HL-60/S4 treated with retinoic acid at 250 ng/mL for 4 days and 3 days (cell line): Measurements from ENCODE around the gene CADM1.

ENCODE experiments used
- in situ Hi-C: fragments of 300-500 bp; cut with MboI; formaldehyde crosslinking; loops from 2 replicates; pipeline ENCODE4 v1.7.0; 2022; ENCODE audit warnings: low sequenced_read_pairs

The CADM1 gene

GRCh38 chr11:115257678-115258077 lies 246.5 kb downstream of the CADM1 start:
- in situ Hi-C loops, result no loop called here

- in situ Hi-C loops, result no loop called here
Observed at GRCh38 chr11:115257270-115257669, 246.9 kb downstream of the CADM1 start.

DNA sequence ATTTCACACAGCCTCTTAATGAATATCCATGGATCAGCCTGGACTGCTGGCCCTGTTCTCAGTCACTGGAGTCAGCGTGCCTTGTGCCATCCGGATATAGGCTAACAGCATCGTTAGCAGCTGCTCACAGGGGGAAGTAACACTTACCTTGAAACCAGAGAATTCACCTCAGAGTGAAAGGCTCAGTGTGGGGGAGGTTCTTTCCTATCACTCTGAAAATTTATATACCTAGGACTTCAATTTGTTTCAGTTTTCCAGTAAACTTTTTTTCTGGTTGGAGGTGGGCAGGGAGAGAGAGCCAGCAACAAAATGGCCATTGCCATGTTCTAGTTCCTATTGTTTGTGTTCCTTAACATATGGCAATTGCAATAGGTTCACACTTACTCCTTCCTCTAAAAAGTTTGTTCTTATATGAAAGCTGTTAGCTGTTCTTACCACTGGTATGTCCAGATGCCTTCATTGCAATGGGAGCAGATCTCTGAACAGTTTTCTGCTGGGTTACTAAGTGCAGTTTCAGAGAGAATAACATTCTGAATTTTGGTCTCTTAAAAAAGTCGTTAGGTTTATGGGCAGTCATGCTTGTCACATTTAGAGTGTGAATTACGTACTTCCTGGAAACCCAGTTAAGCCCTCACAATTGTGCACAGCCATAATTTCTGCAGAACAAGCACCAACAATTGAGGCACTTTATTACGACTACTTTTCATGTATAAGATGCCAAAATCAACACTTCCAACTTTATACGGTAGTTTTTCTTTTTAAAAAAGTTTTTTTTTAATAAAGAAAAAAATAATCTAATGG lies 247.6 kb downstream of the CADM1 start:
- in situ Hi-C loops, result no loop called here

DNA sequence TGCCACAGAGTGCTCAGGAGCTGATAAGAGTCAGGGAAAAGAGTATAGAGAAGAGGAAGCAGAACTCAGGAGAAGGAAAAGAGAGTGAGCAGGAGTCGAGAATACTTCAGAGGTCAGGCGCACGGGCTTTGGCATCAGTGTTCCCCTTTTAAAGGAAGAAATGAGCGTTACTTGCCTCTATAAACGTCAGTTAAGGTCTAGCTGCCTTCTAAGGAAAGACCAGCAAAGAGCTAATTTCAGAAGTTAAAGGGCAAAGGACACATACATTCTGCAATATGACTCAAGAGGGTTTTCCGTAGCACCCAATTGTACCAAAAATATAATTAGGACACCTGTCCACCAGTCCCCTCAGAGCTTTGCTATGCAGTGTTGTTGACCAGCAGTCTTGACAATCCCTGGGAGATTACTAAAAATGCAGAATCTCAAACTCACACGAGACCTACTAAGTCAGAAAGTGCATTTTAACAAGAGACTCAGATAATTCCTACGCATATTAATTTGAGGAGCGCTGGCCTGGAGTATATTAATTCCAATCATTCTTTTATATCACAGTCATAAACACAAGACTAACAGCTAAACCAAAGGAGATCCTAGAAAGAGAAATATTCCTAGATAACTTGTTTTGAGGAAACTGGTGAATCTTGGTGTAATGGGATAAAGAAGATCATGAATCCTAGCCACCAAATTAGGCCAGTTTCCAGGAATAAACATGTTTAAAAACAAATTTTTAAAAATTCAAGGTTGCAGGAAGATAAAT lies 249.0 kb downstream of the CADM1 start:
- in situ Hi-C loops, result no loop called here

DNA sequence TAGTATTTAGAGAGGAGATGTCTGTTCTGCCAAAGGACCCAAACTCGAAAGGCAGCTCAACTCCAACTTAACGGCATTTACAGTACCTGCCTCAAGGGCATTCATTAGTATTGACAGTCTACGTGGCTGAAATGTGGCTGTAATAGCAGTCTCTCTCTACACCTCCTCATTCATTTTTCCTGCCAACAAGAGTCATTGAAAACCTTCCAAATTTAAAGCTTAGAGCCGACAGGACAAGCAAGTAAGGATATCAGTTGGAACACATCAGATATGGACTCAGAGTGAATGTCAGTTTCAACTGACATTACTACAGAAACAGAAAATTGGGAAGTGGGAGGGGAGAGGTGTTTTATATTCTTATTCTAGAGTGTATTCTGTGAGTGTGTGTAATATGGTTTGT lies 253.1 kb downstream of the CADM1 start:
- in situ Hi-C loops, result no loop called here

DNA sequence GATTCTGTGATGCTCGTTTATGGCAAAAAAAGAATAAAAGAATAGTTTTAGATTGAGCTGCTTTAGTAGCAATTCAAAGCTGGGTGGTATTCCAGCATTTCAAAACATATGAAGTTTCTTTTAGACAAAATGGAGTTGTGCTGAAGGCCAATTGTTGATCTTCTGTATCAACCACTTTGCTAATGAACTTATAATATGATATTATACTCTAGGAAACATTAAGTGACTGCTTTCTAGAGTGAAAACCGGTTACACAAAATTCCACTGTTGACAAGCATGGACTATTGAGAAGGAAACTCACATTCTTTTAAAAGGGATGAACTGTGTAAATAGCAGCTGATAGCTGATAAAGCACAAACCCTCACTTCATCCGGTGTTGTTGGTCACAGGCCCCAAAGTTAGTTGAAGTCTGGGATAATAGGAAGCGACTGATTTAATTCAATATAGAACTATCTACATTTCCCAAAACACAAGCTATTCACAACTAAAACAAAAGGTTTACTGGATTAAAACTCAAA lies 255.1 kb downstream of the CADM1 start:
- in situ Hi-C loops, result no loop called here

DNA sequence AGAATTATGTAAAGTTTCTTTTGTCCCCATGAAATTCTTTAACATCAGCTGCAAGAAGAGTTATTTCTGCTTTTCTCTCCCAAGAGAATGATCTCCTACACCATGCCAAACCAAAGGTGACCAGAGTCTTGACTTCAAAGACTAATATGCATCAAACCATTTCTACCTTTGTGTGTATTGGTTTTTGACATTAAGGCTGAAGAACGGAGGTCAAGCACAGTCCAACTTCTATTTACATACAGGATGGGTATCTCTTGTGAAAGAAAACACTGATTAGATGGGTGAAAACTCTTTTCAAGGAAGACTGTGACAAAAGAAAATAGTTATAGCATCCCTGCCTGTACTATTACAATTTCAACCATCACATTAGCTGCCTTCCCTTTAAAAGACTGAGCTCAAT lies 256.3 kb downstream of the CADM1 start:
- in situ Hi-C loops, result no loop called here

DNA sequence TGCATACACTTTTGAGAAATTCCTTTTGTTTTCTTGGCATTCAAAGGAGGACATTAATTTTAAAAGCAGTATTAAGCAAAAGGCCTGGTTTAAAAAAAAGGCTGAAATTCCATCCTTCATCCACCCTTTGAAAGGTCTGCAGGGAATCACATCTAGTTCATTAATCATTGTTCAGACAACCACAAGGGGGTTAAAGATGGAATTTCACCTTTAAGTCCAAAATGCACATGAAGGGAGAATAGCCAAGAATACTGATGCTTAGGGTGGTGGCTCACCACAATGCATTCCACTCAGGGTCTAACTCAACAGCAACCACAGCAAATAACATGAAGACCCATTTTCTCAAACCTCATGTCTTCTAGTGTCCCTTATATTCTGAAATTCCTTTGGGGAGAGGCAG lies 256.9 kb downstream of the CADM1 start:
- in situ Hi-C loops, result no loop called here

GRCh38 chr11:115244758-115245157 lies 259.5 kb downstream of the CADM1 start:
- in situ Hi-C loops, result no loop called here

GRCh38 chr11:115244296-115244695 lies 259.9 kb downstream of the CADM1 start:
- in situ Hi-C loops, result no loop called here

DNA sequence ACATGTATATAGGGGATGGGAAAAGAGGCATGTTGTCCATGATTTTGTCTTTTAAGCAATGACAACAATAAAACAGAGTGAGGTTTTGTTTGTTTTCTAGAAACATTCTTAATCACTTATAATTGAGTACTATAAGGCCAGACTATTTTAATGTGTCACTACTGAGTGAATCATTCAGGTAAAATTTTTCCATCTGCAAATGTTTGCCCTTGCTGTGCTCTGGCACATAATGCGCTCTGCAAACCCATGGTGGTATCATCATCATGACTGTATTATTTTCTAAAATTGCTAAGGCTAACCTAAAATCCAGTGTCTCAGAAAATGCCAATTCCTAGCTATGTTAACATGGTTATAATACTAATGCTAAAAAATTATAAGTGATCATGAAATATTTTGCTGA lies 261.2 kb downstream of the CADM1 start:
- in situ Hi-C loops, result no loop called here

DNA sequence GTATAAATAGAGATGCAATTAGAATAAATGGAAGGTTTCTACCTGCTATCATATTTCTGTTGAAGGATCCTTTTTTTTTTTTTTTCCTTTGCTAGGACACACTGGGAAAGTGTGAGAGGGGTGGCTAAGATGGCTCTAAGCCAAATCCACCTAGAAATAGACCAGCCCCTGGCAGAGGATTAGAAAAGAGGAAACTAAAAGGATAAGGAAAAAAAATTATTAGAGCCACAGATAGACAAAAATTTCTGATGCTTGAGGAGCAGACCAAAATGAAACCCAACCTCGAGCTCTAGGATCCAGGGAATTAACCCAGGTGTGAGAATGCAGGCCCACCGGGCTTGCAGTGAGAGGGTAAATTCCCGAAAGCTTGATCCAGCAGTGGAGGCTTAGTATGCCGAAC lies 262.3 kb downstream of the CADM1 start:
- in situ Hi-C loops, result no loop called here

DNA sequence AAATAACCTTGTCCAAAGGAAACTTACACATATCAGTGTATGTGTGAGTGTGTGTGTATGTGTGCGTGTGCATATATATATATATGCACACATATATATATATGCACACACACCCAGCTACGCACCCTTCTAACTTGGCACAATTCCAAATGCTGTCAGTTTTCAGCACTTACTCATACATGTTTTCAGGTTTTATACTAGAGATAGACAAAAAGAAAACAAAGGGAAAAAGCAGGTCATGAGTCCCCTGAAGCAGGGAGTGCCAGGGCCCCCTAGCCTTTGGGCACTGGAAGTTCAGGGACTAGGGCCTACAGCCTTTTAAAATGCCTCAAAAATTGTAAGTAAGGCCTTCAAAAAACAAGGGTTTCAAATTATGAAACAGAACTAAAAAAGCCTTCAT lies 265.4 kb downstream of the CADM1 start:
- in situ Hi-C loops, result no loop called here

DNA sequence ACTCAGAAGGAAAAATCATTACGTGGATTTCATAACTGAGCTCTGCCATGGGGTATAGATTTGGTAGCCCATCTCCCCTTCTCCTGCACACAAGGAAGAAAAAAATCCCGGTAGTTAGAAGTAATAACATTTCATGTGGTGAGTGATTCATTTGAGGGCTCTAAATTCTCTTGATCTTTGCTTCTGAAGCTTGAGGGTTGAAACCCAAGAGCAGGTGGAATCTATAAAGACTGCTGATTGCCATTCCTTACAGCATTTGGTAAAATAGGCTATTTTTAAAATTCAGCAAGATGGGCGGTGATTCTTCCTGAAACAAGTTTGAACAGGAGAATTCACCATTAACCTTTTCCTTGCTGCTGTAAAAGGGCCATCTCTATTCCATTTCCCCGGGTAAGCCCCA lies 266.1 kb downstream of the CADM1 start:
- in situ Hi-C loops, result no loop called here

DNA sequence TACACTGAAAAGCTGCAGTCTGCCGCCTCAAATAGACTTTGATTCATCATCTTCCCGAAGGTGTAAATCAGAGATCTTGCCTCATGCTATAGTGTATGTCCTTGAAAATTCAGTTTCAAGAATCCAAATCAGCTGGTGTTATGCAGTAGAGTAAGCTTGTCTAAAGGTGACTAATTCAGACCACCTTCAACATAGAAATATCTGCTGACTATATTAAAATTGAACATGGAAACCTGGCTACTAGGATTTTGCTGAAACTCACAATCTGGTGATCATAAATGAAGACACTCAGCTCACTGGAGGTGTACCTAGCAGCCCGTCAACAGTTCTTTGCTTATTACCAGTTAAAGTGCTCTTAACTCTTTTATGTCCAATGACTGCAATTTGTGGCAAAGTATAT lies 266.6 kb downstream of the CADM1 start:
- in situ Hi-C loops, result no loop called here

- in situ Hi-C loops, result no loop called here
Observed at GRCh38 chr11:115234794-115235193, 269.4 kb downstream of the CADM1 start.

GRCh38 chr11:115226556-115226955 lies 277.7 kb downstream of the CADM1 start:
- in situ Hi-C loops, result no loop called here

DNA sequence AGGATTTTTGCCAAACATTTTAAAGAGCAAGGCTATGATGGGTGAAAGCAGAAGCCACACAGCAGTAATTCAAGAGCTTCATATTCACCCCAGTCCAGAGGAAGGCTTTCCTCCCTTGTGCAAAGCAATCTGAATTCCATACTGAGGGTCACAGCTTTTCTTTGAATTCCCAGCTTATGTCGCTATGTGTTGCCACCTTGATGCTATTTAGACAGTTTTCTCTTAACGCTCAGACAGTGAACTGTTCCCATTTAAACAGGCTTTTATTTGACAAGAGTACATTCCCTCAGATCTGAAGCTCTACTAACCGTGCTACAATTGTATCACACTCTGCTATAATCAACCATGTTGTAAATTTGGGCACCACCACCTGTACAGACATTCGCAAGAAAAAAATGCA lies 279.7 kb downstream of the CADM1 start:
- in situ Hi-C loops, result no loop called here

GRCh38 chr11:115222863-115223530 lies 281.2 kb downstream of the CADM1 start:
- in situ Hi-C loops, result no loop called here

DNA sequence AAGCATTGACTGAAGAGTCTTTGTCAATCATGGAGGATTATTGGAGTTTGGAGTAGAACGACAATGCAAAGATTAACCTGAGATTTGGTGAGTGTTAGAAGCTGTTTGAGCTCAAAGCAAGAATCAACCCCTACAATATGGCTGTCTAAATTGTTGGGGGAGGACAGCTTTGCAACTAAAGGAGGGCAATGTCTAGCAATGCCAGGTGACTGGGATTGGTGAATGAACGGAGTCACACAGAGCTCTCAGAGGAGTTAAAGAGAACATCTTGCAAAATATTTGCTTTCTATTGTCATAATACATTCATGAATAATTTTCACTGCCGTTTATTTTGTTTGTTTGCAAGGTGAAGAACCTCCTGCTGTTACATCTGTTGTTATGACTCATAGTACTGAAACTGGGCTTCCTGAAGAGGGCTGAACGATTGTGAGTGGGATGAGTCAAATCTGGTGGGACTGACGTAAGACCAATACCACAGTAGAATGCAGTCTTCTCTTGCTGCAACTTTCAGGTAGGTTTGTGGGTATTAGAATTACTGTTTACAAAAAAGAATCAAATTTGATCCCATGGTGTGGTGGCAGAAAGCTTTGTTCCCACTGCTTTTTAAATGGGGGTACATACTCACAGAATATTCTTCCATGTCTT lies 281.9 kb downstream of the CADM1 start:
- in situ Hi-C loops, result no loop called here

DNA sequence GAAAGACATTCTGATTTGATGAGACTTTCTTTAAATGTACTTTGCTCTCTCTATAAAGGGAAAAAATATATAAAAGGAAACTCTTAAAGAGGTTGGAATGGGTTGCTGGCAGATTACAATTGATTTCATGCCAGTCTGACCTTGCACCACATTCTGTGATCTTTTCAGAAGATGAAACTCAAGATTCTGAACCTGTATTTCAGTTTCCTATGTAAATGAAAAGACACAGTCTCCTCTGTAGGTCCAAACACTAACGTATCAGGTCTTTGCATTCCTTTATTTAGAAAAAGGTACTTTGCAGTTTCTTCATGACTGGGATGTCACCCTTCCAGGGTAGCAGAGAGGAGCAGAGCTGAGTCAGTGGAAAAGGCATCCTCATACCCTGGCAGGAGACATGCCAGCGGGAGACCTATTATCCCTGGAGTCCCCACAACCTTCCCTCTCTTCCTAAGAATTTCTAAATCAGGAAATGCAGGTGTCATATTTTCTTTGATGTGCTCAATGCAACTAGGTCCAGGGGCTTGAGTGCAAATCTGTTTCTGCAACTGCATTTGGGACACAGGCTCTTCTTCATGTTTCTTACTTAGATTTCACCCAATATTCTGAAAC lies 282.6 kb downstream of the CADM1 start:
- in situ Hi-C loops, result no loop called here
